DMS79 treated with DMSO at 0.1 percent for 48 hours (cell line): ENCODE measurements around the gene SERP1.

Experiments used
- DNase-seq: peaks from one replicate; lab custom pipeline; 2025; lab: John Stamatoyannopoulos, UW

SERP1 gene

GRCh38 chr3:150546226-150547044 is at the start of gene SERP1, which contains the start of gene EIF2A:
Gene SERP1 (minus strand): TSS chr3:150546496. CDS start chr3:150546135, 361 bp downstream.
Gene EIF2A (plus strand): TSS chr3:150546787. CDS start chr3:150546803, 16 bp downstream.
- DNase-seq: peak; percentile 94

DNA sequence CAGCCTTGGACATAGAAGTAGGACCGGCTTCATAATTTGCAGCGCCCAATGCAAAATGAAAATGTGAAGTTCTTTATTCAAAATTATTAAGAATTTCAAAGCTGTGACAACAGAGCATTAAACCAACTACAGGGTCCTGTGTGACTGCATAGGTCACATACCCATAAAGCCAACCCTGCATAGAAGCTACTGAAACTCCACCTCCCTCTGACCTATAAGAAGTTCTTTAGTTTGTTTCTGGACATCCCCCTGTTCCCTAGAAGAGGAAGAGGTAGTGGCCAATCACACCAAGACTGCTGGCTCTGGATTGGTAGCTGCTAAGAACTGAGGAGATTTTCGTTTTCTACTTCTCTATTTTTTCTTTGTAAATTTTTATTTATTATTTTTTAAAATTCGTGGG is 47.9 kb upstream of the SERP1 start:
- DNase-seq: no peak

DNA sequence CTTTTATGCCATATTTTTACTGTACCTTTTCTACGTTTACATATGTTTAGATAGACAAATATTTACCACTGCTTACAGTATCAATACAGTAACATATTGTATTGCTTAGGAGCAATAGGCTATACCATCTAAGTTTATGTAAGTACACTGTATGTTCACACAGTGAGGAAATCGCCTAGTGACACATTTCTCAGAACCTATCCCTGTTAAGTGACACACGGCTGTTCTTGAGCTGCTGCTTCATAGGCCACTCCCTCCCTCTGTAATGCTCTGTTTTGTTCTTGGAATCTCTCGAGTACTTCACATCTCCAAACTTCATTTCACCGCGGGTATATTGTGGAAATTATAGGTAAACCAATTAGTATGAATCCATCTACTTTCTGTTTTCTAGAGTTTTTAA is 43.5 kb upstream of the SERP1 start:
- no peak for DNase-seq

DNA sequence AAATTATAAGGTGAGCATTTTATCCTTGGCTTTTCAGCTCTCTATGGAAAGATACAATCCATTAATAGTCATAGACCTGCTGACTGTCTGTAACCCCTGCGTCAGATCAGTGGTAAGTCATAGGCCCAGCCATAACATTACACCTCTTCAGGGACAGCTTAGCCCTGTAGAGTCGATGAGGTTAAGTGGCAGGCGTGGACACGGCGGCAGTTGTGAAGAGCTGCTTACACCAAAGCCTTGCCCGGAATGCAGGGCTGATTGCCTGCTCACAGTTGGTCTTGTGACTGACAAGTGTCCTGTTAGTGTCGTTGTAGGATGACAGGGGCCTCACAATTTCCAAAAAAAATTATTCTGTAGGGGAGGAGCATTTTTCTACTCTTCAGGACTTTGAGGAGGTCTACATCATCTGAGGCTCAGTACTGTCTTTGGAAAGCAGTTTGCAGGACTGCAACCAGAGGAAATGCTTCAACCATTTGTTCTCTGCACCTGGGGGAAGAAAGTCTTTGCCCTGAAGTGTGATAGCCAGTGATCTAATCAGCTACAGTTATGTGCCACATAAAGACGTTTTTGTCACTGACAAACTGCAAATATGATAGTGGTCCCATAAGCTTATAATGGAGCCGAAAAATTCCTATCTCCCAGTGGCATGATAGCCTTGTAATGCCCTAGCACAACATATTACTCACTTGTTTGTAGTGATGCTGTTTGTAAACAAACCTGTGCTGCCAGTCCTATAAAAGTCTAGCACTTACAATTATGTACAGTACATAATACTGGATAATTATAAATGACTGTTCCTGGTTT is 41.9 kb upstream of the SERP1 start:
- no peak for DNase-seq

DNA sequence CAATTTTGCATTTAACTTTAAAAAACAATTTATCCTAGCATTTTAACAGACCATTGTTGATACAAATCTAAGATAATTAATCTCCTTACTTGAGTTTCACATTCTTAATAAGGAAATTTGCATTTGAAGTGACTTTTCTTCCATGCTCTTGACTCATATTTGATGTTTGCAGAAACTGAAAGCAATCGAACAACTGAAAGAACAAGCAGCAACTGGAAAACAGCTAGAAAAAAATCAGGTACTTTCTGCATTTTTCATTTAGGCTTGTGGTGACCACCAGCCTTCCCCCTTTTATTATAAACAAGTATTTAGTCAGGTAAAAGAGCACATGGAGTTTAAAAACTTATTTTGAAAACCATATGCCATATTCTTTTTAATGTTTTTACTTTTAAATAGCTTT is 36.7 kb upstream of the SERP1 start:
- no peak for DNase-seq

- DNase-seq: no peak
Measured at GRCh38 chr3:150582620-150583019, 36.3 kb upstream of the SERP1 start.

DNA sequence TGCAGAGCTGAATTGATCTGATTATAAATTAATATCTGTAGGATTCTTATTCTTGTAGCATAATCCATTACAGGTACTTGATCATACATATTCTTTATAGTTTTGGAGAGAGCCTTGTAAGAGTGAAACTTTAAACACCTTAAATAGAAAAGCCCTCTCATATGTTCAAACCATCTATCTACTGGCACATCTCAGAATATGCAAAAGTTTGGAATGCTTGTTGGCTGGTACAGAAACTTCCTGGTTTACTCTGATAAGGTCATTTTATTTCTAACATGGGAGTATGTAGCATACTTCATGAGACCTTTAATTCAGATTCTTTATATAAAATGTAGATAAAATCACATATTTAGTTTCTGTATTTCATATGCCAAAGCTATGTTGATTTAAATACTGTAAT is 34.9 kb upstream of the SERP1 start:
- DNase-seq: no peak

- no peak for DNase-seq
Measured at GRCh38 chr3:150577855-150578254, 31.6 kb upstream of the SERP1 start.

DNA sequence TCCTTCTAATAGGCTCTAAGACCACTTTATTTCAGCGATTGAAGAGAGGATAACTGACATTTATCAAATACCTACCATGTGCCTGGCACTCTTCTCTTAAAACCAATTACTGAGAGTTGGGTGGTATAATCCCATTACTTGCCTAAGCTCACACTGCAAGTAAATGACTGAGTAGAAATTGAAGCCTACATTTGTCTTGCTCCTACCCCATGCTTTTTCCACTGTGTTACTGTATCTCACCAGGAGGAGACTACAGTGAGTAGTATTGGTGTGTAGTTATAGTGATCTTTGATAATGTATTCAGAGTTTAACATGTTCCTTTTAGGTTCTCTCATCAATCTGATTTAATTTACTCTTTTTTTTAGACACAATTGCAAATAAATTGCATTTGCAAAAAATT is 21.0 kb upstream of the SERP1 start:
- DNase-seq: no peak

DNA sequence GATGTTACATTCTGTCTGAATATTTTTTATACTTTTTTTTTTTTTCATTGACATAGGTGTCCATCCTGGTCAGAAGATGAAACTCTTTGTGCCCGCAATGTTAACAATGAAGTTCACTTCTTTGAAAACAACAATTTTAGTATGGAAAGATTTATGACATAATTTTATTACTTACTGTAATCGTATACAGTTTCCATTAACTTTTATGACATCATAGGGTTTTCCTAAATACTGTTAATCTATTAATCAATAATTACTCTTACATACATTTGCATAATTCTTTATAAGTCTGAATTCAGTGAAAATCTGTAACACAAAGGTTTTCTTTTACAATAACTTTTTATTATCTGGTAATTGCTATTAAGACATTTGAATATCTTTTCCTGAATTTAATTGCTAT is 17.9 kb upstream of the SERP1 start:
- DNase-seq: no peak

DNA sequence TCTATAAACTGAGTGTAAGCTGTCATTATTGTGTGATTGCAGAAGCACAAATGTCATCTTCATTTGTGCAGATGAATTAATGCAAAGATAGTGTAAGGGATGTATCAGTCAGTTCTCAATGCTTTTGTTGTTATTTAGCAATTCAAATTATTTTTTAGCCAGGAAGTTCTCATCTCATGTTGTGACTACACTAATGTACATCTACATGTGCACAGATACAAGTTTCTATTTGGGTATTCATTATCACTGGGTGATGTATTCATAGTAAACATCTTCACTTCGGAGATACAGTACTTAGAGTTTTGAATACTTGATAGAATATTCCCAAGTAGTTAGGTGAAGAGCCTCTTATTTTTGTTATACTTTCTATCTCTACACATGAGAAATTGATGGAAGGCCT is 11.4 kb upstream of the SERP1 start:
- DNase-seq: no peak

DNA sequence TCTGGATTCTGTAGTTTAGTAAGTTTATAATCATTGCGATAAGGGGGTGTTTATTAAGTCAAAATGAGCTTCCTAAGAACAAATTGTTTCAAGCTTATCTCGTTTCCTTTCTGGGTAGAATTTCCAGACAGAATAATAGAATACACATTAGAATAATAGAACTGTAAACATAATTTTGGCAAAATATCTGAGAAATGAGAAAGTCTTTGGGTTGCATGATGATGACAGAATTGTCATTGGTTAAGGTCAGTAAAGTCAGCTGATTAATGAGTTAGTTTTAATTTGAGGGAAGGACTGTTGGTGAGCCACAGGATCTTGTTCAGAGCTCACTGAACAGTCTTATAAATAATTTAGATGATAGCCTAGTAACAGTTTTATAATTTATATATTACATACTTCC is 10.5 kb upstream of the SERP1 start:
- DNase-seq: no peak

GRCh38 chr3:150555859-150556436 is 9.7 kb upstream of the SERP1 start:
- no peak for DNase-seq

GRCh38 chr3:150547045-150547741 is 897 bp upstream of the SERP1 start:
- no peak for DNase-seq

DNA sequence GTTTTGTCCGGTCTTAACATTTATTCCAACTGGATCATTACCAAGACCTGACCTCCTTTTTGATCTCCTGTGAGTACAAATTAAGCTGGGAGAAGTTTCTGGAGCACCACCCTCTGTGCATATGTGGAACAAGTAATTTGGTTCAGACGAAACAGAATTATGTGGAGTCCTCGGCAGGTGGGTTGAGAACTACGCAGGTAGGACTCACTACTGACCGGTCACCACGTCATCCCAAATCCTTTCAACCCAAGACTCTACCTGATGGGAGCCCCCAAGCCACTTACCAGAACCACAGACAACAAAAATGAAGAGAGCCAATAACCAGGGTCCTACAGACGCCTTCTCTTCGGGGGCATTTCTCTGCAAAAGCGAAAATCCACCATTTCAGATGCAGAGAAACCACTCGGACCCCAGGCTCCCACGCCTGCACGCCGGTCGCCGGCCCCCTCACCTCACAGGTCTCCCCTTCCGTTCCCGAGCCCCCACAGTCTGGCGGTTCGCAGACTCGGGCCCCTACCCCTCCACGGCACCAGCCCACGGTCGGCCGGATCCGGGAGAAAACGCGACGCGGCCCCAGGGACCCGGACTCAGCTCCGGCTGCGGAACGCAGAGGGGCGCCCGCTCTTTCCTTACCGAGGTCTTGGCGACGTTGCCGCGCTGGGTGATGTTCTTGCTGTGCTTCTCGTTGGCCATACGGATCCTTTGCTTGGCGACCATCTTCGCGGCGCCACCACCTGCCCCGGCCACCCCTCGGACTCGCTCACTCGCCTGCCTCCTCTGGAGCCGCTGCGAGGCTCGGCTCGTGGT is 674 bp downstream of the SERP1 start:
- peak; percentile 59 for DNase-seq

- DNase-seq: peak; percentile 7
Measured at GRCh38 chr3:150544726-150545125, 1.6 kb downstream of the SERP1 start.

DNA sequence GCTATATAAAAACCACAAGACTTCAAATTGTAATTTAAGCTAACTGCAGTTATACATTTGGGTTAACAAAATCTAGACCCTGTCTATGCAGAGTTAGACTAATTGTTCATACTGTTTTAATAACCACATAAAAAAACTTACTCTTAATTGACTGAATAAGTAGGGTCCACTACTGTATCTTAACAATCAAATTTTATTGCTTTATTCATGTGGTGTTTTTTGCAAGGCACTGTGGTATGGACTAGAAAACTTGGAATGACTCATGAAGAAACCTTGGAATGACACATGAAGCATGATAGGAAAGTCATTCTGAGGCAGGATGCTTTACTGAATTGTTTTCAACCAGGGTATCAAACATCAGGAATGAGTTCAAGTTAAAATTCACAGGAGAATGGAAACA is 2.3 kb downstream of the SERP1 start:
- no peak for DNase-seq

DNA sequence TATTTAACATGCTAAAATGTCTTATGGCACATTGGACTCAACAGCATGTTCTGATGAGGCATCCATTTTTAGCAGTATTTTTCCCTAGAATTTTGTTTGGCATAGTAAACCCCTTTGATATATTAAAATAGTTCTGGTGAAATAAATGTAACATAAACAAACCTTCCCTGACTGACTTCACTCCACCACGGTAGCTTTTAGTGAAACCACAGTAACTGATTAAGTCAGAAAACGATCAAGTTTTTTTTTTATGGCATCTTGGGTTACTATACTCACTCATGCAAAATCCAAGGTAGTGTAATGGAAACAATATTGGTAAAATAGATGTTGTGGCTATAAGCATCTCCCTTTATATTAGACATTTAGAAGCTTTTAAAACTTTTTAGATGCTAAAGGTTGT is 2.8 kb downstream of the SERP1 start:
- DNase-seq: no peak

DNA sequence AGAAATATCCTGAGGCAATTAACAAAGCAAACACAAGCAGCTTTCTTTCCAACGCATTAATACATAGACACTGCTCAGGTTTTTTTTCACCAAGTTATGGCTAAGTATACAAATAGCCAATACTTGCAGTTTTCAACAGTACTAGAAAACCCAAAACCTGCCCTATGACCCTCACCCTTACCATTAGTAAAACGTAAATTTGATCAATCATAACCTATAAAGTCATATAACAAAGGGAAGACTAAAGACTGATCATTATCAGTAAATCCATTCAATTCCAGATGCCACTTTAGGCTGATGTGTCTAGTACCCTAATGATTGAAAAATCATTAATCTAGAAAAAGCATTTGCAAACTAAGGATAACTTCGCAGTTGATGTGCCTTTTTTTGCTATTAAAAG is 3.2 kb downstream of the SERP1 start:
- no peak for DNase-seq

DNA sequence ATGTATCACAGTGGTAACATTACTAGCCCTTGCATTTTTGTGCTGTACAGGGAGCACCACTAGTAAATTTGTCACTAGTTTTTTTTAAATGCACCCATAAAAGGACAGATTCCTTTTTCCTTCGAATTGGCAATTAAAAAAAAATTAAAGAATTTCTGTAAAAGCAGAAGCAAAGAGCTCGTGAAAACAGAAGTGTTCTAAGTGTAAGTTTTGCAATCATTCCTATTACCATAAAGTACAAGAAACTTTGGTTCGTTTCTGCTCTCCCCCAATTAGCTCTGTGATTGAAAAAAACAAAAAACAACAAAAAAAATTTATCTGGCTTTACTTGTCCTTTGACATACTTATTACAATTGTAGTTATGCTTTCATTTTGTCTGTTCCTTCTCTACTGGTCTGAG is 5.3 kb downstream of the SERP1 start:
- no peak for DNase-seq

GRCh38 chr3:150540297-150540696 is 6.0 kb downstream of the SERP1 start:
- DNase-seq: no peak
